ENCODE data around the gene FBH1. TPM values are rescaled to one million over a fixed set of nuclear protein-coding genes. Genes with fewer than 3 reads are reported as not detected.

Gene FBH1
- total and polyA plus RNA-seq, 9 of the 15 experiments (the other 6 are each of a cell fraction or from before 2014, with no cell fraction given): 13.4 to 108 (median 77.8) TPM

- peak overlapping the region; percentile 73 for H2AFZ ChIP-seq (ENCODE audit: low read depth, low read length)
- peaks cover 18 to 27% of the 10 kb centered on the region in 2 experiments; a peak in 4 of 5 replicates for H3K4me1 ChIP-seq (replicated peaks in 1 of 2; ENCODE audit: control insufficient read depth in 2 of 2, insufficient read depth in 2 of 2, low read length in 2 of 2)
- intact Hi-C loops (cut with micrococcal nuclease) (no loop called here), in situ Hi-C loops (cut with MboI) (loop anchor here (25.0 kb wide), 1 partner anchor 453 kb away; no protein-coding TSS in a partner anchor)
- 5% methylated on average over 13 of the region's 14 CpGs for WGBS (ENCODE audit: insufficient coverage, low coverage, missing lambda C conversion rate)
- peak; percentile 38 to 90 (median 68) for DNase-seq (ENCODE audit: extremely low read depth in 1 of 4, low spot score in 3 of 4)
- no peaks in the 10 kb centered on the region for H3K9me1 ChIP-seq (ENCODE audit: control insufficient read depth, insufficient read depth, low read length)
- peaks cover 11% of the 10 kb centered on the region; the same call in 1 of the 3 replicates for H3K79me2 ChIP-seq (ENCODE audit: control insufficient read depth, insufficient read depth, low read length)
- H3K4me3 ChIP-seq: no peak overlapping the region
- H4K20me1 ChIP-seq (replicated peaks; ENCODE audit: control insufficient read depth, insufficient read depth, low read length): no peaks in the 10 kb centered on the region
- ChIA-PET CTCF (ENCODE audit: low intra/inter-chr PET ratio) (interaction anchor here (0.6 kb wide), 2 partner anchors 74 to 1119 kb away, joined by 3 read pairs; no protein-coding TSS in a partner anchor), POLR2A (interaction anchor here (1.2 kb wide), 1 partner anchor 10 kb away, joined by 4 read pairs; no protein-coding TSS in a partner anchor)
- H3K27me3 ChIP-seq (ENCODE audit: control insufficient read depth in 2 of 2, insufficient read depth in 2 of 2, low read length in 2 of 2): no peaks in the 10 kb centered on the region
- peak overlapping the region; percentile 88 for H3K27ac ChIP-seq (ENCODE audit: extremely low read depth, low read depth, low read length)
- H3K9me3 ChIP-seq (replicated peaks; ENCODE audit: control insufficient read depth, insufficient read depth, low read depth, low read length): no peaks in the 10 kb centered on the region
- no TSS peak for BruUV-seq (replicated peaks)
- H3K9ac ChIP-seq (ENCODE audit: insufficient read depth in 1 of 2, low read depth in 2 of 2, low read length in 2 of 2): peak overlapping the region; percentile 54 to 58; a peak in 2 of 4 replicates
- ATAC-seq: peak; percentile 89
- peak; percentile 90 for FAIRE-seq
- H3K36me3 ChIP-seq (ENCODE audit: control insufficient read depth, insufficient read depth, low read length): peaks cover 84% of the 10 kb centered on the region
- peak overlapping the region; percentile 49 for H3K4me2 ChIP-seq (ENCODE audit: insufficient read depth, low read length)
- peak; percentile 73; a peak in 3 of 4 replicates for TF ChIP-seq TRIM24 (IDR thresholded peaks at IDR 0.05)
- TF ChIP-seq CREM (IDR thresholded peaks at IDR 0.05; ENCODE audit: low read depth): peak; percentile 59; the same call in 1 of the 2 replicates
- TF ChIP-seq ELK1 (CRISPR knock-in tag; IDR thresholded peaks at IDR 0.05): no peak
- peak; percentile 78 for TF ChIP-seq ZNF589 (CRISPR knock-in tag; IDR thresholded peaks at IDR 0.05; ENCODE audit: low read depth)
- TF ChIP-seq MYC (IDR thresholded peaks at IDR 0.05; ENCODE audit: low read depth, low read length): peak; percentile 53; the same call in 1 of the 2 replicates
- no peak for TF ChIP-seq MYC (CRISPR knock-in tag; IDR thresholded peaks at IDR 0.05; ENCODE audit: borderline replicate concordance, low read depth)
- no peak for TF ChIP-seq ZNF133 (CRISPR knock-in tag; IDR thresholded peaks at IDR 0.05)
- no peak for TF ChIP-seq HDAC6 (IDR thresholded peaks at IDR 0.05; ENCODE audit: low read depth, low read length)
- TF ChIP-seq, protein P1, sequence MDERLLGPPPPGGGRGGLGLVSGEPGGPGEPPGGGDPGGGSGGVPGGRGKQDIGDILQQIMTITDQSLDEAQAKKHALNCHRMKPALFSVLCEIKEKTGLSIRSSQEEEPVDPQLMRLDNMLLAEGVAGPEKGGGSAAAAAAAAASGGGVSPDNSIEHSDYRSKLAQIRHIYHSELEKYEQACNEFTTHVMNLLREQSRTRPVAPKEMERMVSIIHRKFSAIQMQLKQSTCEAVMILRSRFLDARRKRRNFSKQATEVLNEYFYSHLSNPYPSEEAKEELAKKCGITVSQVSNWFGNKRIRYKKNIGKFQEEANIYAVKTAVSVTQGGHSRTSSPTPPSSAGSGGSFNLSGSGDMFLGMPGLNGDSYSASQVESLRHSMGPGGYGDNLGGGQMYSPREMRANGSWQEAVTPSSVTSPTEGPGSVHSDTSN (CRISPR knock-in tag; IDR thresholded peaks at IDR 0.05; ENCODE audit: low read depth): no peak
- TF ChIP-seq, protein P1 (tag; conservative IDR thresholded peaks at IDR 0.05; ENCODE audit: low read depth): 0 out of 2 replicates have a peak, but pooled peaks have one; percentile 9
- TF ChIP-seq SMAD1 (IDR thresholded peaks at IDR 0.05; ENCODE audit: low read depth, low read length, partially characterized antibody): peak; percentile 44
- TF ChIP-seq SMARCB1 (IDR thresholded peaks at IDR 0.05; ENCODE audit: insufficient read length, low read depth): no peak
- TF ChIP-seq ZNF197 (CRISPR knock-in tag; IDR thresholded peaks at IDR 0.05; ENCODE audit: low read depth): no peak
- peak; percentile 88 for TF ChIP-seq CXXC5 (CRISPR knock-in tag; IDR thresholded peaks at IDR 0.05)
- TF ChIP-seq ZNF644 (tag; IDR thresholded peaks at IDR 0.05; ENCODE audit: low read depth): no peak; the same call in 1 of the 2 replicates
- no peak for TF ChIP-seq NR2C1 (IDR thresholded peaks at IDR 0.05)
- TF ChIP-seq NR2C1 (tag; IDR thresholded peaks at IDR 0.05): peak; percentile 39; the same call in 1 of the 2 replicates
- TF ChIP-seq ARNT (IDR thresholded peaks at IDR 0.05): peak; percentile 32 to 64; a peak in 2 of 4 replicates
- TF ChIP-seq SIN3A (IDR thresholded peaks at IDR 0.05; ENCODE audit: borderline replicate concordance in 2 of 2, control insufficient read depth in 1 of 2, low read depth in 2 of 2, low read length in 2 of 2): no peak
- TF ChIP-seq ZNF3 (CRISPR knock-in tag; IDR thresholded peaks at IDR 0.05): no peak
These were observed 44.0 kb downstream of the FBH1 start for GRCh38 chr10:5933909-5934546.

Data from K562 (cell line).